Measurements from ENCODE around the gene ZSWIM6. TPM values are rescaled to one million over a fixed set of nuclear protein-coding genes. Genes with fewer than 3 reads are reported as not detected.

Gene ZSWIM6
- total and polyA plus RNA-seq, 2 of the 4 experiments (the other 2 are of a cell fraction), result 10.8 to 14.1 TPM

GRCh38 chr5:61402970-61403900 lies 71.2 kb downstream of the ZSWIM6 start (continued):
- TF ChIP-seq RAD21 (IDR thresholded peaks at IDR 0.05; ENCODE audit: low read length) (no peak), SMC3 (IDR thresholded peaks at IDR 0.05; ENCODE audit: low read depth, low read length) (no peak)

GRCh38 chr5:61405511-61406295 lies 73.6 kb downstream of the ZSWIM6 start:
- intact Hi-C loops (cut with micrococcal nuclease), result loop anchor here (5.0 to 10.0 kb wide), 4 partner anchors 73 to 252 kb away; partner anchors contain the start of genes SMIM15 and ZSWIM6
- no TSS peak for BruUV-seq (replicated peaks)
- no peaks in the 10 kb centered on the region for H3K9me3 ChIP-seq (ENCODE audit: control insufficient read depth, insufficient read depth, low read length)

More at GRCh38 chr5:61405511-61406295, 73.6 kb downstream of the ZSWIM6 start:
- H2AK5ac ChIP-seq (ENCODE audit: low read depth, low read length), result no peak overlapping the region
- H3K79me1 ChIP-seq (ENCODE audit: low read depth in 1 of 2, low read length in 2 of 2), result peaks cover 19 to 60% of the 10 kb centered on the region in 2 experiments
- no peak overlapping the region for H3K4me3 ChIP-seq (ENCODE audit: insufficient read depth, low read depth, low read length)
- DNase-seq, result no peak
- in situ Hi-C loops (cut with MboI; ENCODE audit: low sequenced_read_pairs), result no loop called here
- H3K4ac ChIP-seq (ENCODE audit: low read depth, low read length), result no peak overlapping the region
- H3K9me1 ChIP-seq (ENCODE audit: insufficient read depth, low read length), result peaks cover 4% of the 10 kb centered on the region; the same call in 1 of the 2 replicates
- no peak overlapping the region for H2BK20ac ChIP-seq (ENCODE audit: low read depth, low read length)
- TF ChIP-seq MXI1 (IDR thresholded peaks at IDR 0.05; ENCODE audit: borderline replicate concordance, low read depth, low read length) (no peak), BHLHE40 (IDR thresholded peaks at IDR 0.05; ENCODE audit: low read depth, low read length) (no peak), CEBPB (IDR thresholded peaks at IDR 0.05; ENCODE audit: low read depth, low read length) (no peak), FOS (IDR thresholded peaks at IDR 0.05; ENCODE audit: low read depth, low read length) (no peak), RCOR1 (IDR thresholded peaks at IDR 0.05; ENCODE audit: insufficient replicate concordance, low read length) (no peak), NFE2L2 (IDR thresholded peaks at IDR 0.05; ENCODE audit: low read depth, low read length) (no peak), MAZ (IDR thresholded peaks at IDR 0.05; ENCODE audit: borderline replicate concordance, low read depth, low read length) (no peak), CHD1 (IDR thresholded peaks at IDR 0.05; ENCODE audit: low read depth, low read length) (no peak)
- TF ChIP-seq, protein P1, sequence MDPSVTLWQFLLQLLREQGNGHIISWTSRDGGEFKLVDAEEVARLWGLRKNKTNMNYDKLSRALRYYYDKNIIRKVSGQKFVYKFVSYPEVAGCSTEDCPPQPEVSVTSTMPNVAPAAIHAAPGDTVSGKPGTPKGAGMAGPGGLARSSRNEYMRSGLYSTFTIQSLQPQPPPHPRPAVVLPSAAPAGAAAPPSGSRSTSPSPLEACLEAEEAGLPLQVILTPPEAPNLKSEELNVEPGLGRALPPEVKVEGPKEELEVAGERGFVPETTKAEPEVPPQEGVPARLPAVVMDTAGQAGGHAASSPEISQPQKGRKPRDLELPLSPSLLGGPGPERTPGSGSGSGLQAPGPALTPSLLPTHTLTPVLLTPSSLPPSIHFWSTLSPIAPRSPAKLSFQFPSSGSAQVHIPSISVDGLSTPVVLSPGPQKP (IDR thresholded peaks at IDR 0.05; ENCODE audit: borderline replicate concordance, low read depth, low read length), result no peak
- TF ChIP-seq, protein P2, sequence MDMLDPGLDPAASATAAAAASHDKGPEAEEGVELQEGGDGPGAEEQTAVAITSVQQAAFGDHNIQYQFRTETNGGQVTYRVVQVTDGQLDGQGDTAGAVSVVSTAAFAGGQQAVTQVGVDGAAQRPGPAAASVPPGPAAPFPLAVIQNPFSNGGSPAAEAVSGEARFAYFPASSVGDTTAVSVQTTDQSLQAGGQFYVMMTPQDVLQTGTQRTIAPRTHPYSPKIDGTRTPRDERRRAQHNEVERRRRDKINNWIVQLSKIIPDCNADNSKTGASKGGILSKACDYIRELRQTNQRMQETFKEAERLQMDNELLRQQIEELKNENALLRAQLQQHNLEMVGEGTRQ (IDR thresholded peaks at IDR 0.05; ENCODE audit: low read depth, low read length), result no peak
- no peak for ATAC-seq (ENCODE audit: low read depth)
- no peak overlapping the region for H3K56ac ChIP-seq (ENCODE audit: extremely low read depth, insufficient read depth, low read length)
- H2BK120ac ChIP-seq (ENCODE audit: low read depth, low read length), result no peak overlapping the region
- no peak overlapping the region for H2AFZ ChIP-seq (replicated peaks; ENCODE audit: low read length, poor library complexity)
- H3K18ac ChIP-seq (ENCODE audit: low read depth, low read length), result 0 out of 2 replicates have a peak overlapping the region, but pooled peaks have one; percentile 17
- H3K9ac ChIP-seq (ENCODE audit: low read depth, low read length), result no peak overlapping the region
- CTCF ChIA-PET, result interaction anchor here (1.0 kb wide), 2 partner anchors 17 to 219 kb away, joined by 3 read pairs; no protein-coding TSS in a partner anchor
- peaks cover 17% of the 10 kb centered on the region for H3K4me1 ChIP-seq (ENCODE audit: control insufficient read depth, insufficient read depth, low read length)
- H4K5ac ChIP-seq (ENCODE audit: low read depth, low read length), result no peak overlapping the region
- H2BK15ac ChIP-seq (ENCODE audit: low read depth, low read length), result no peak overlapping the region
- H3K27ac ChIP-seq (ENCODE audit: insufficient read depth, low read length), result no peak overlapping the region
- 0 out of 2 replicates have a peak overlapping the region, but pooled peaks have one; percentile 11 for H3K23ac ChIP-seq (ENCODE audit: low read depth, low read length)
- POLR2A ChIA-PET (ENCODE audit: unreplicated experiment), result no interaction called here
- no peak overlapping the region for H2AK9ac ChIP-seq (replicated peaks; ENCODE audit: low read depth, low read length, poor library complexity)
- dilution Hi-C loops (cut with HindIII; ENCODE audit: low sequenced_read_pairs, unreplicated experiment), result no loop called here
- H3K4me2 ChIP-seq (ENCODE audit: low read depth, low read length), result no peak overlapping the region
- H3K14ac ChIP-seq (replicated peaks; ENCODE audit: low read depth, low read length), result no peak overlapping the region
- no peaks in the 10 kb centered on the region for H3K36me3 ChIP-seq (ENCODE audit: control insufficient read depth, insufficient read depth, low read length)
- H3K27me3 ChIP-seq (ENCODE audit: control insufficient read depth, insufficient read depth, low read length), result no peaks in the 10 kb centered on the region
- H4K91ac ChIP-seq (ENCODE audit: insufficient read depth, low read depth, low read length), result no peak overlapping the region
- H4K8ac ChIP-seq (ENCODE audit: low read depth in 2 of 2, low read length in 2 of 2), result no peak overlapping the region
- H2BK5ac ChIP-seq (ENCODE audit: low read depth, low read length, poor library complexity, severe bottlenecking), result no peak overlapping the region
- peaks cover 58% of the 10 kb centered on the region for H4K20me1 ChIP-seq (ENCODE audit: insufficient read depth, low read length)
